Measurements from ENCODE around the gene CLEC2B. TPM values are rescaled to one million over a fixed set of nuclear protein-coding genes. Genes with fewer than 3 reads are reported as not detected.
"Not testable (repeated sequence)": the region's sequence is repeated elsewhere in the genome, so short reads cannot be mapped to it uniquely, and the experiment has no call there.

Gene CLEC2B
- polyA plus RNA-seq, 1 experiment = 0.04 TPM

DNA sequence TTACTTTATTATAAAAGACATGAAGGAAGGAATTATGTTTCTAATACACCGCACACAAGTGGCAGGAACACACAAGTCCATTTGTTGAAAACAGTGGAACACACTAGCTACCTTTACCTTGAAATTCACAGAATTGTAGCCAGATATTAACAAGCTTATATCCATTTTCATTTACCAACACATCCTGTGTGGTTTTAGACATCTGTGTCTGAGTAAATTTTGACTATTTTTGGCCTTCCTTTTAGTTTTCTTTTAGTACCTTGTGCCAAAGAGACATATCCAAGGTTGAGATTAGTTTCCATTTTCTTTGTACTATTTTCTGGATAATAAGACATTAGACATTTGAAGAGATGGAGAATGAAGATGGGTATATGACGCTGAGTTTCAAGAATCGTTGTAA, 12.1 kb upstream of the CLEC2B start, which contains the start of gene KLRF2:
Gene KLRF2, plus strand, starts transcription at position 244 of the 400 bp plus-strand sequence. Its CDS starts 107 bp downstream, at position 351.
- POLR2A ChIA-PET = no interaction called here

DNA sequence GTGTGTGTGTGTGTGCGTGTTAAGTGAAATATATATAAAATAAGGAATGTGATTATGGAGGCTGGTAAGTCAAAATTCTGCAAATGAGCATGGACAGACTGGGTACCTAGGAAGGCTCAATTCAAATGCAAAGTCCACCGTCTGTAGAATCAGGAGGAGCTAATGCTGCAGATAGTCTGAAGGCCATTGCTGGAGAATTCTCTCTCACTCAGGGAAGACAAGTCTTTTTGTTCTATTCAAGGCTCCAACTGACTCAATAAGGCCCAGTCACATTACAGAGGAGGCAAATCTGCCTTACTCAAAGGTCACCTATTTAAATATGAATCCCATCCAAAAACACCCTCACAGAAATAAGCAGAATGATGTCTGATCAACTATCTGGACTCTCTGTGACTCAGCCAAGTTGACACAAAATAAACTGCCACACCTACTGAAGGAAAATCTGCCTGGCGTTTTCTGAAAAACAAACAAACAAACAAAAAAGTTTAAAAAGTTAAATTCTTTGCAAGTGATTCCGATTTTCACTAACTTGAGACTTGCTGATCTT, 11.5 kb upstream of the CLEC2B start:
- CTCF ChIA-PET = interaction anchor here (0.7 to 1.0 kb wide), 2 partner anchors 15 to 130 kb away, joined by 3 read pairs; no protein-coding TSS in a partner anchor
- Histone ChIP-seq H3K27me3 (ENCODE audit: control insufficient read depth, insufficient read depth, low read length) (no peaks in the 10 kb centered on the region), H3K36me3 (ENCODE audit: control insufficient read depth, insufficient read depth, low read length) (no peaks in the 10 kb centered on the region), H3K4me3 (ENCODE audit: low read depth, low read length) (no peak overlapping the region)
- POLR2A ChIA-PET = no interaction called here
- TF ChIP-seq, protein P1, sequence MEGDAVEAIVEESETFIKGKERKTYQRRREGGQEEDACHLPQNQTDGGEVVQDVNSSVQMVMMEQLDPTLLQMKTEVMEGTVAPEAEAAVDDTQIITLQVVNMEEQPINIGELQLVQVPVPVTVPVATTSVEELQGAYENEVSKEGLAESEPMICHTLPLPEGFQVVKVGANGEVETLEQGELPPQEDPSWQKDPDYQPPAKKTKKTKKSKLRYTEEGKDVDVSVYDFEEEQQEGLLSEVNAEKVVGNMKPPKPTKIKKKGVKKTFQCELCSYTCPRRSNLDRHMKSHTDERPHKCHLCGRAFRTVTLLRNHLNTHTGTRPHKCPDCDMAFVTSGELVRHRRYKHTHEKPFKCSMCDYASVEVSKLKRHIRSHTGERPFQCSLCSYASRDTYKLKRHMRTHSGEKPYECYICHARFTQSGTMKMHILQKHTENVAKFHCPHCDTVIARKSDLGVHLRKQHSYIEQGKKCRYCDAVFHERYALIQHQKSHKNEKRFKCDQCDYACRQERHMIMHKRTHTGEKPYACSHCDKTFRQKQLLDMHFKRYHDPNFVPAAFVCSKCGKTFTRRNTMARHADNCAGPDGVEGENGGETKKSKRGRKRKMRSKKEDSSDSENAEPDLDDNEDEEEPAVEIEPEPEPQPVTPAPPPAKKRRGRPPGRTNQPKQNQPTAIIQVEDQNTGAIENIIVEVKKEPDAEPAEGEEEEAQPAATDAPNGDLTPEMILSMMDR (IDR thresholded peaks at IDR 0.05; ENCODE audit: insufficient read depth, low read depth, low read length) = no peak
- DNase-seq (ENCODE audit: low read depth) = no peak

More for the DNA sequence above, 12.1 kb upstream of the CLEC2B start, which contains the start of gene KLRF2:
- DNase-seq (ENCODE audit: low read depth) = no peak
- H3K27me3 ChIP-seq (ENCODE audit: control insufficient read depth, insufficient read depth, low read length) = no peaks in the 10 kb centered on the region
- no peaks in the 10 kb centered on the region for H3K36me3 ChIP-seq (ENCODE audit: control insufficient read depth, insufficient read depth, low read length)
- no peak within 1 kb of the TSS for H3K4me3 ChIP-seq (ENCODE audit: low read depth, low read length)
- CTCF ChIA-PET = interaction anchor here (1.0 kb wide), 1 partner anchor 131 kb away, joined by 3 read pairs; no protein-coding TSS in a partner anchor
- TF ChIP-seq, protein P1 (IDR thresholded peaks at IDR 0.05; ENCODE audit: insufficient read depth, low read depth, low read length) = no peak

DNA sequence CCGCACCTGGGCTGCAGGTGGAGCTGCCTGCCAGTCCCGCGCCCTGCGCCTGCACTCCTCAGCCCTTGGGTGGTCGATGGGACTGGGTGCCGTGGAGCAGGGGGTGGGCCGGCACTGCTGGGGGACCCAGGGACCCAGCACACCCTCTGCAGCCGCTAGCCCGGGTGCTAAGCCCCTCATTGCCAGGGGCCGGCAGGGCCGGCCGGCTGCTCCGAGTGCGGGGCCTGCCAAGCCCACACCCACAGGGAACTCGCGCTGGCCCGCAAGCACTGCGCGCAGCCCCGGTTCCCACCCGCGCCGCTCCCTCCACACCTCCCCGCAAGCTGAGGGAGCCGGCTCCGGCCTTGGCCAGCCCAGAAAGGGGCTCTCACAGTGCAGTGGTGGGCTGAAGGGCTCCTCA, 7.0 kb upstream of the CLEC2B start:
- H3K36me3 ChIP-seq (ENCODE audit: control insufficient read depth, insufficient read depth, low read length); H3K27me3 ChIP-seq (ENCODE audit: control insufficient read depth, insufficient read depth, low read length); POLR2A ChIA-PET; H3K4me3 ChIP-seq (ENCODE audit: low read depth, low read length); DNase-seq (ENCODE audit: low read depth): not testable (repeated sequence)
- CTCF ChIA-PET = interaction anchor here (1.1 kb wide), 1 partner anchor 14 kb away, joined by 3 read pairs; no protein-coding TSS in a partner anchor

DNA sequence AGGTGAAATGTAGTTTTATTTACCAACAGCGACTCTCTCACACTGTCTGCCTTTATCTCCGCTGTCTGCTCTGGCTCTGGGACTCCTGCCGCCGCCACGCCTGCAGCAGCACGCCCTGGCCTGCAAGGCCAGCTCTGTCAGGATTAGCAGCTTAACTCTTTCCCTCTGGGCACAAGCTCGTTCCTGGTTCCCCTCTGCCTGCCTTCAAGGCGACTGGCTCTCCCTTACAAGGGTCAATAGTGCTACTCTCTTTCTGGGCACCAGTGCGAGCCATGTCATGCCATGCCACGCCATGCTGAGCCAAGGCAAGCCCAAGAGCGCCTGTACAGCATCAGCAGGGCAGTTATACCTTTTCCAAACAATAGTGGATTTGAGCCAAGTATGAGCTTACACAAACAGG, 3.6 kb upstream of the CLEC2B start:
- no peak for DNase-seq (ENCODE audit: low read depth)
- Histone ChIP-seq H3K36me3 (ENCODE audit: control insufficient read depth, insufficient read depth, low read length) (no peaks in the 10 kb centered on the region), H3K4me3 (ENCODE audit: low read depth, low read length) (no peak overlapping the region), H3K27me3 (ENCODE audit: control insufficient read depth, insufficient read depth, low read length) (no peaks in the 10 kb centered on the region)
- TF ChIP-seq, protein P1 (IDR thresholded peaks at IDR 0.05; ENCODE audit: insufficient read depth, low read depth, low read length) = no peak
- ChIA-PET CTCF (no interaction called here), POLR2A (no interaction called here)

DNA sequence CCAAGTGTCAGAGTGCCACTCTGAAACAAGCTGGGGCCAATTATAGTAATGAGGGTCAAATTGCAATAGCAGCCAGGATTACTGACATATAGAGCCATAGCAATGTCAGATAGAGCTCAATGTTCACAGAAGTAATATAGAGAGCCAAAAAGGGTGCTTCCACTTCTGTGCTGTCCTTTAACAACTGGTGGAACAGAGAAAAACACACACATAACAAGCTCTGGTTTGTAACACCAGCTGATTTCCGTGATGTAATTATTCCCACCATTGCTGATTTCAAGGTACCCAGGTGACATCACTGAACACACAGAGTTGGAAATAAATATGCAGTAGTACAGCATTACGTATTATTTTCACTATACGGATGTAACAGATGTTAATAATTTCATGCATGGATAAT, 3.0 kb upstream of the CLEC2B start:
- Histone ChIP-seq H3K36me3 (ENCODE audit: control insufficient read depth, insufficient read depth, low read length) (no peaks in the 10 kb centered on the region), H3K4me3 (ENCODE audit: low read depth, low read length) (no peak overlapping the region), H3K27me3 (ENCODE audit: control insufficient read depth, insufficient read depth, low read length) (no peaks in the 10 kb centered on the region)
- ChIA-PET CTCF (no interaction called here), POLR2A (no interaction called here)
- TF ChIP-seq, protein P1 (IDR thresholded peaks at IDR 0.05; ENCODE audit: insufficient read depth, low read depth, low read length) = no peak
- DNase-seq (ENCODE audit: low read depth) = no peak
